SK-N-SH (cell line): Measurements from ENCODE around the gene WNT2.

ENCODE experiments used
- CTCF ChIP-seq: fragments of 200-600 bp; sonication (generic); IDR thresholded peaks from 2 replicates; pipeline ENCODE4 v1.6.1; 2017; ENCODE audit warnings: antibody characterized with exemption, mild to moderate bottlenecking, moderate library complexity
- EP300 ChIP-seq, 2 experiments: IDR thresholded peaks; 2 replicates each; pipeline versions ENCODE4 v1.4.0 to v1.6.1; 2012; ENCODE audit warnings: borderline replicate concordance in 1 of 2, low read depth in 1 of 2, low read length in 1 of 2
- EZH2phosphoT487 ChIP-seq: fragments of 200-600 bp; sonication (generic); IDR thresholded peaks from 2 replicates; pipeline ENCODE4 v1.6.1; 2017; ENCODE audit warnings: low read depth, mixed run types, mild to moderate bottlenecking, antibody characterized with exemption, moderate library complexity, borderline replicate concordance
- MXI1 ChIP-seq: IDR thresholded peaks from 2 replicates; pipeline ENCODE4 v1.6.1; 2012; ENCODE audit warnings: mild to moderate bottlenecking, low read depth, low read length, improper control_type of control experiment
- POLR2AphosphoS5 ChIP-seq: IDR thresholded peaks from 2 replicates; pipeline ENCODE4 v1.6.1; 2012; ENCODE audit warnings: low read depth, low read length
- RAD21 ChIP-seq: IDR thresholded peaks from 2 replicates; pipeline ENCODE4 v1.6.1; 2012; ENCODE audit warnings: mild to moderate bottlenecking, low read length
- REST ChIP-seq: IDR thresholded peaks from 2 replicates; pipeline ENCODE4 v1.6.1; 2012; ENCODE audit warnings: mild to moderate bottlenecking, low read depth, low read length, moderate library complexity
- RXRA ChIP-seq: IDR thresholded peaks from 2 replicates; pipeline ENCODE4 v1.4.0; 2012; ENCODE audit warnings: low read depth, mild to moderate bottlenecking, borderline replicate concordance
- SMC3 ChIP-seq: IDR thresholded peaks from 2 replicates; pipeline ENCODE4 v1.6.1; 2012; ENCODE audit warnings: low read depth, low read length, improper control_type of control experiment
- TCF12 ChIP-seq: IDR thresholded peaks from 2 replicates; pipeline ENCODE4 v1.4.0; 2012
- TF ChIP-seq, protein P1 (sequence below): IDR thresholded peaks from 2 replicates; pipeline ENCODE4; 2012
- TF ChIP-seq, protein P2 (sequence below): IDR thresholded peaks from 2 replicates; pipeline ENCODE4 v1.4.0; 2012; ENCODE audit warnings: low read depth, borderline replicate concordance

DNA sequence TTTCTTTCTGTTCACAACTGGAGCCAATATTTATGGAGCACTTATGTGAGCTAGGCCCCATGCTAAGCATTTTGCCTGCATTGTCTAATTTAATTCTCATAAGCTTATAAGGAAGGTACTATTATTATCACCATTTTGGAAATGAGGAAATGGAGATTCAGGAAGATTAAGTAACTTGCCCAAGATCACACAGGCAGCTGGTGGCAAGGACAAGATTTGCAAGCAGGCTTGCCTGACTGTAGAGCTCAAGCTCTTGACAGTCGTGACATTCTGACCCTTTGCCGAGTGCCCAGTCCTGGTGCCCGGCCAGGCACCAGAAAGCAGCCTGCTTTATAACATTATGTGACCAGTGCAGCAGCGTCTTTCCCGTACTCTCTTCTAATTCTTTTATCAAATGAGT, 38.2 kb downstream of the WNT2 start:
- TF ChIP-seq POLR2AphosphoS5, result no peak
- TF ChIP-seq CTCF, result no peak
- TF ChIP-seq TCF12, result no peak
- TF ChIP-seq RAD21, result no peak
- TF ChIP-seq EP300 (IDR thresholded peaks at IDR 0.05; ENCODE audit: borderline replicate concordance in 1 of 2, low read depth in 1 of 2, low read length in 1 of 2), result no peak
- no peak for TF ChIP-seq MXI1
- TF ChIP-seq, protein P1, sequence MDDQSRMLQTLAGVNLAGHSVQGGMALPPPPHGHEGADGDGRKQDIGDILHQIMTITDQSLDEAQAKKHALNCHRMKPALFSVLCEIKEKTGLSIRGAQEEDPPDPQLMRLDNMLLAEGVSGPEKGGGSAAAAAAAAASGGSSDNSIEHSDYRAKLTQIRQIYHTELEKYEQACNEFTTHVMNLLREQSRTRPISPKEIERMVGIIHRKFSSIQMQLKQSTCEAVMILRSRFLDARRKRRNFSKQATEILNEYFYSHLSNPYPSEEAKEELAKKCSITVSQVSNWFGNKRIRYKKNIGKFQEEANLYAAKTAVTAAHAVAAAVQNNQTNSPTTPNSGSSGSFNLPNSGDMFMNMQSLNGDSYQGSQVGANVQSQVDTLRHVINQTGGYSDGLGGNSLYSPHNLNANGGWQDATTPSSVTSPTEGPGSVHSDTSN, result no peak
- TF ChIP-seq REST, result no peak
- TF ChIP-seq, protein P2, sequence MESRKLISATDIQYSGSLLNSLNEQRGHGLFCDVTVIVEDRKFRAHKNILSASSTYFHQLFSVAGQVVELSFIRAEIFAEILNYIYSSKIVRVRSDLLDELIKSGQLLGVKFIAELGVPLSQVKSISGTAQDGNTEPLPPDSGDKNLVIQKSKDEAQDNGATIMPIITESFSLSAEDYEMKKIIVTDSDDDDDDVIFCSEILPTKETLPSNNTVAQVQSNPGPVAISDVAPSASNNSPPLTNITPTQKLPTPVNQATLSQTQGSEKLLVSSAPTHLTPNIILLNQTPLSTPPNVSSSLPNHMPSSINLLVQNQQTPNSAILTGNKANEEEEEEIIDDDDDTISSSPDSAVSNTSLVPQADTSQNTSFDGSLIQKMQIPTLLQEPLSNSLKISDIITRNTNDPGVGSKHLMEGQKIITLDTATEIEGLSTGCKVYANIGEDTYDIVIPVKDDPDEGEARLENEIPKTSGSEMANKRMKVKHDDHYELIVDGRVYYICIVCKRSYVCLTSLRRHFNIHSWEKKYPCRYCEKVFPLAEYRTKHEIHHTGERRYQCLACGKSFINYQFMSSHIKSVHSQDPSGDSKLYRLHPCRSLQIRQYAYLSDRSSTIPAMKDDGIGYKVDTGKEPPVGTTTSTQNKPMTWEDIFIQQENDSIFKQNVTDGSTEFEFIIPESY, result no peak
- no peak for TF ChIP-seq EZH2phosphoT487
- TF ChIP-seq SMC3, result no peak
- TF ChIP-seq RXRA, result no peak
